HG02870 (cell line): ENCODE measurements around the gene MT1E.
A peak's percentile ranks its signal among the peaks of the same experiment; 100 is the strongest.
"Not testable (repeated sequence)": the region's sequence is repeated elsewhere in the genome, so short reads cannot be mapped to it uniquely, and the experiment has no call there.

Experiments
- ATAC-seq: cut with Tn5 transposase; IDR thresholded peaks from one replicate; pipeline ENCODE4 v1.9.1; 2021; ENCODE audit warnings: mild to moderate bottlenecking, moderate library complexity; ENCODE audit not compliant: unreplicated experiment

The MT1E gene

GRCh38 chr16:56625140-56625942, at the start of gene MT1E:
Gene MT1E (plus strand): TSS chr16:56625781. CDS start chr16:56625852, 71 bp downstream.
- no peak for ATAC-seq

- peak; percentile 83 for ATAC-seq
These were observed 48.8 kb upstream of the MT1E start for GRCh38 chr16:56576585-56577299.

GRCh38 chr16:56577300-56577625, 48.3 kb upstream of the MT1E start:
- ATAC-seq, result no peak

GRCh38 chr16:56580391-56581048, 45.1 kb upstream of the MT1E start:
- ATAC-seq, result no peak

- not testable (repeated sequence) for ATAC-seq
These were observed 42.7 kb upstream of the MT1E start for GRCh38 chr16:56582911-56583310.

GRCh38 chr16:56583351-56584168, 42.0 kb upstream of the MT1E start:
- ATAC-seq, result no peak

- no peak for ATAC-seq
These were observed 41.3 kb upstream of the MT1E start for GRCh38 chr16:56584276-56584675.

- ATAC-seq, result no peak
These were observed 36.8 kb upstream of the MT1E start for GRCh38 chr16:56588781-56589140.

- no peak for ATAC-seq
These were observed 36.2 kb upstream of the MT1E start, which contains the start of gene MT3 for GRCh38 chr16:56589141-56590039. Gene MT3 (plus strand): TSS chr16:56589528. CDS start chr16:56589591, 63 bp downstream.

- no peak for ATAC-seq
These were observed 34.1 kb upstream of the MT1E start for GRCh38 chr16:56591377-56592060.

GRCh38 chr16:56593573-56594291, 31.8 kb upstream of the MT1E start:
- ATAC-seq, result no peak

GRCh38 chr16:56594292-56594619, 31.3 kb upstream of the MT1E start:
- no peak for ATAC-seq

GRCh38 chr16:56600398-56600999, 25.1 kb upstream of the MT1E start:
- no peak for ATAC-seq

GRCh38 chr16:56601325-56601724, 24.3 kb upstream of the MT1E start:
- no peak for ATAC-seq

- ATAC-seq, result no peak
These were observed 22.0 kb upstream of the MT1E start for GRCh38 chr16:56603589-56603988.

- no peak for ATAC-seq
These were observed 20.6 kb upstream of the MT1E start for GRCh38 chr16:56604966-56605365.

- no peak for ATAC-seq
These were observed 20.1 kb upstream of the MT1E start for GRCh38 chr16:56605475-56605874.

- ATAC-seq, result no peak
These were observed 19.5 kb upstream of the MT1E start for GRCh38 chr16:56606071-56606475.
